WTC11 (cell line): Measurements from ENCODE around the gene STK38L. TPM values are rescaled to one million over a fixed set of nuclear protein-coding genes. Genes with fewer than 3 reads are reported as not detected.

ENCODE experiments used
- ATAC-seq: fragments of 200-7000 bp; cut with Tn5 transposase; 2 replicates; pipeline ENCODE4 v1.10.0; 2021; ENCODE audit warnings: mild to moderate bottlenecking, moderate library complexity
- CTCF ChIA-PET: fragments of 300-600 bp; sonication (Branson Sonifier 250); formaldehyde crosslinking; loops from one replicate; lab custom pipeline; 2021; ENCODE audit warnings: antibody characterized with exemption; lab: Charles Lee
- POLR2A ChIA-PET: fragments of 350-600 bp; sonication (Branson Sonifier 250); formaldehyde crosslinking; loops from one replicate; lab custom pipeline; 2021; ENCODE audit warnings: antibody characterized with exemption; lab: Charles Lee
- DNase-seq: peaks from one replicate; pipeline ENCODE4 v3.0.0; 2021; ENCODE audit warnings: low spot score
- H3K27ac Mint-ChIP-seq: 2 replicates; pipeline ENCODE4 v1.8.0; 2021; ENCODE audit warnings: mixed read lengths
- H3K27me3 Mint-ChIP-seq: 2 replicates; pipeline ENCODE4 v1.8.0; 2021; ENCODE audit warnings: low read depth, mild to moderate bottlenecking, moderate library complexity, mixed read lengths
- H3K36me3 Mint-ChIP-seq: 2 replicates; pipeline ENCODE4 v1.8.0; 2021; ENCODE audit warnings: mixed read lengths
- H3K4me1 Mint-ChIP-seq: 2 replicates; pipeline ENCODE4 v1.8.0; 2022; ENCODE audit warnings: mixed read lengths
- H3K4me3 Mint-ChIP-seq: 2 replicates; pipeline ENCODE4 v1.8.0; 2021; ENCODE audit warnings: mild to moderate bottlenecking, moderate library complexity, mixed read lengths
- H3K9me3 Mint-ChIP-seq: 2 replicates; pipeline ENCODE4 v1.8.0; 2021; ENCODE audit warnings: mixed read lengths
- ATF1 ChIP-seq: sonication (generic); formaldehyde crosslinking; IDR thresholded peaks from 2 replicates; pipeline ENCODE4 v1.8.1; 2023; ENCODE audit warnings: mild to moderate bottlenecking, moderate library complexity, missing genetic modification reagents
- EMX1 ChIP-seq: fragments of 250-450 bp; sonication (Bioruptor Pico); IDR thresholded peaks from 2 replicates; pipeline ENCODE4 v1.8.0; 2021; ENCODE audit warnings: mild to moderate bottlenecking
- ESRRA ChIP-seq: sonication (generic); formaldehyde crosslinking; IDR thresholded peaks from 2 replicates; pipeline ENCODE4 v1.8.1; 2022; ENCODE audit warnings: mild to moderate bottlenecking, missing genetic modification reagents, borderline replicate concordance
- ETV6 ChIP-seq: sonication (generic); formaldehyde crosslinking; IDR thresholded peaks from 2 replicates; pipeline ENCODE4 v1.8.1; 2022; ENCODE audit warnings: mild to moderate bottlenecking, missing genetic modification reagents
- GRHL2 ChIP-seq: fragments of 250-450 bp; sonication (Bioruptor Pico); IDR thresholded peaks from 2 replicates; pipeline ENCODE4 v1.8.0; 2022; ENCODE audit warnings: mild to moderate bottlenecking, moderate library complexity; ENCODE audit not compliant: insufficient replicate concordance, severe bottlenecking
- GTF2I ChIP-seq: fragments of 250-450 bp; sonication (Bioruptor Pico); conservative IDR thresholded peaks from 2 replicates; pipeline ENCODE4 v1.4.0; 2021; ENCODE audit warnings: mild to moderate bottlenecking
- JUN ChIP-seq: sonication (generic); formaldehyde crosslinking; IDR thresholded peaks from 2 replicates; pipeline ENCODE4 v1.8.0; 2023; ENCODE audit warnings: mild to moderate bottlenecking, missing genetic modification reagents
- KAT7 ChIP-seq: sonication (generic); formaldehyde crosslinking; IDR thresholded peaks from 2 replicates; pipeline ENCODE4 v1.8.1; 2023; ENCODE audit warnings: missing genetic modification reagents, mild to moderate bottlenecking, borderline replicate concordance
- NFATC4 ChIP-seq: fragments of 250-450 bp; sonication (Bioruptor Pico); IDR thresholded peaks from 2 replicates; pipeline ENCODE4 v1.9.0; 2021; ENCODE audit warnings: mild to moderate bottlenecking
- NR1H2 ChIP-seq: sonication (generic); formaldehyde crosslinking; IDR thresholded peaks from 2 replicates; pipeline ENCODE4 v1.9.0; 2021; ENCODE audit warnings: mild to moderate bottlenecking, moderate library complexity, missing genetic modification reagents
- NR3C1 ChIP-seq: sonication (generic); formaldehyde crosslinking; conservative IDR thresholded peaks from 2 replicates; pipeline ENCODE4 v1.8.1; 2023; ENCODE audit warnings: low read depth, mild to moderate bottlenecking, missing genetic modification reagents
- PRRX2 ChIP-seq: fragments of 250-450 bp; sonication (Bioruptor Pico); IDR thresholded peaks from 2 replicates; pipeline ENCODE4 v1.8.0; 2021; ENCODE audit warnings: mild to moderate bottlenecking
- SOX15 ChIP-seq: fragments of 250-450 bp; sonication (Bioruptor Pico); IDR thresholded peaks from 2 replicates; pipeline ENCODE4 v1.9.0; 2021; ENCODE audit warnings: mild to moderate bottlenecking
- SP1 ChIP-seq: sonication (generic); formaldehyde crosslinking; conservative IDR thresholded peaks from 2 replicates; pipeline ENCODE4 v1.8.1; 2022; ENCODE audit warnings: missing genetic modification reagents
- TCF7 ChIP-seq: sonication (generic); formaldehyde crosslinking; IDR thresholded peaks from 2 replicates; pipeline ENCODE4 v1.8.0; 2022; ENCODE audit warnings: mild to moderate bottlenecking, low read depth, missing genetic modification reagents, moderate library complexity
- TEAD1 ChIP-seq: sonication (generic); formaldehyde crosslinking; IDR thresholded peaks from 2 replicates; pipeline ENCODE4 v1.8.0; 2022; ENCODE audit warnings: mild to moderate bottlenecking, missing genetic modification reagents
- ZNF232 ChIP-seq: sonication (generic); formaldehyde crosslinking; IDR thresholded peaks from 2 replicates; pipeline ENCODE4 v1.8.0; 2022; ENCODE audit warnings: mild to moderate bottlenecking, missing genetic modification reagents
- ZNF396 ChIP-seq: fragments of 250-450 bp; sonication (Bioruptor Pico); IDR thresholded peaks from 2 replicates; pipeline ENCODE4 v1.8.0; 2021; ENCODE audit warnings: mild to moderate bottlenecking, moderate library complexity, borderline replicate concordance
- ZNF423 ChIP-seq: fragments of 250-450 bp; sonication (Bioruptor Pico); IDR thresholded peaks from 2 replicates; pipeline ENCODE4 v2.1.2; 2022; ENCODE audit warnings: mild to moderate bottlenecking, moderate library complexity
- total RNA-seq: library from RNA; stranded (reverse); gene quantifications from 3 replicates; pipeline ENCODE4 v1.2.3, GENCODE V29; 2021
- TF ChIP-seq, protein P1 (sequence below): sonication (generic); formaldehyde crosslinking; IDR thresholded peaks from 2 replicates; pipeline ENCODE4 v1.8.1; 2022; ENCODE audit warnings: missing genetic modification reagents, borderline replicate concordance
- TF ChIP-seq, protein P2 (sequence below): sonication (generic); formaldehyde crosslinking; IDR thresholded peaks from 2 replicates; pipeline ENCODE4 v1.8.0; 2022; ENCODE audit warnings: mild to moderate bottlenecking, missing genetic modification reagents
- TF ChIP-seq, protein P3 (sequence below): sonication (generic); formaldehyde crosslinking; IDR thresholded peaks from 2 replicates; pipeline ENCODE4 v1.8.1; 2023; ENCODE audit warnings: mild to moderate bottlenecking, missing genetic modification reagents, moderate library complexity
- TF ChIP-seq, protein P4 (sequence below): sonication (generic); formaldehyde crosslinking; conservative IDR thresholded peaks from 2 replicates; pipeline ENCODE4 v1.8.1; 2022; ENCODE audit warnings: mild to moderate bottlenecking, missing genetic modification reagents
- TF ChIP-seq, protein P5 (sequence below): fragments of 250-450 bp; sonication (Bioruptor Pico); IDR thresholded peaks from 2 replicates; pipeline ENCODE4 v1.9.0; 2021; ENCODE audit warnings: mild to moderate bottlenecking, borderline replicate concordance

STK38L gene
- total RNA-seq, 1 experiment from 2014 or later = 47.2 TPM

DNA sequence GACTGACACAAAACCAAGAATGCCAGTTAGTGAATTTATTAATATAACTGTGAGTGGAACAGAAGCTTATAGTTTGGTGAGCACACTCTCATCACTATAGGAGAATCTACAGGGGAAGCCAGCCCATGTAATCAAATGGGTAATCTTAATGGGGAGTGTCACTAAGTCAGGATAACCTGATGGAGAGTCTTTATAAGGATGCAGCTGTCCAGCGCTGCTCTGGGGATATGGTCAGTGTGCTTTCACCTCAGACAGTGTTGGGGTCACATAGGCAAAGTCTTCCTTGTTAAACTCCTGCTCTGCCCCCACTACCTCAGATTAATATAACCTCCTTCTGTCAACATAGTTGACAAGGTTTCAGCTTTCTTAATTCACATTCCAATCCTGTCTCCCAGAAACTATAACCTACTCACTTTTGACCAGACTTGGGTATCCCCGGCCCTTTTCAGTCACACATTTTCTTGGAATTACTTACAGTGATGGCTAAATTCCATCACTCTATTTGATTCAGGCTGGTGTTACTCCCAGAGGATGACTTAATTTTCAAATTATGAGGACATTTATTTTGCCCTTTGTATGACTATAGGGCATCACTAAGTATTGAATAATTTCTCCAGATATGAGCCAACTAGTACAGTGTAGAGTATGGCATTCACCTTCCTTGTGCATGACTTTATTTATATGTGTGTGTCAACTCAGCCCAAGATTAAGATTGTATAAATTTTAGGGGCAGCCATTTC, 13.2 kb downstream of the STK38L start:
- Mint-ChIP-seq H3K4me3 (no peak overlapping the region), H3K9me3 (peaks cover 6% of the 10 kb centered on the region), H3K27me3 (no peaks in the 10 kb centered on the region), H3K27ac (no peak overlapping the region), H3K36me3 (peaks cover 5% of the 10 kb centered on the region), H3K4me1 (peaks cover 18% of the 10 kb centered on the region)
- POLR2A ChIA-PET = no interaction called here
- DNase-seq (no peak), ATAC-seq (no peak)
- TF ChIP-seq ZNF423 (CRISPR knock-in tag) = no peak
- no peak for TF ChIP-seq GRHL2 (CRISPR knock-in tag)
- TF ChIP-seq ZNF232 (CRISPR knock-in tag) = no peak
- no peak for TF ChIP-seq ESRRA (CRISPR knock-in tag)
- TF ChIP-seq ETV6 (CRISPR knock-in tag) = no peak
- CTCF ChIA-PET = no interaction called here

DNA sequence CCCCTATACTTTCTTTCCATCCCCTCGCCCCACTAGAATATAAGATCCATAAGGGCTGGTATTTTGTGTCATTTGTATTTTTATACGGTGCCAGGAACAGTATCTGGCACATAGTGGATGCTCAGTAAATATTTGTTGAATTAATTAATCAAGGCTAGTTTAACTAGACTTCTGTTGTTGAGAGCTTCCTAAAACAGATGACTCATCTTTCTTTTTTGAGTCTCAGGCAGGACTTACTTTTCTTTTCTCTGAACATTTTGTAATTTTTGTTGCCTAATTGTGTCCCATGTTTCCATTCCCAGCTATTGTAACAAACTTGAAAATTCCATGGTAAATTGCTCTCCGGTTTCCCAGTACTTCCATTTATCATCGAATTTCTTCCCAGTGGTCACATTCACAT, 16.7 kb downstream of the STK38L start:
- no peak for DNase-seq
- ATAC-seq = no peak
- Mint-ChIP-seq H3K4me1 (peaks cover 18% of the 10 kb centered on the region), H3K27me3 (no peaks in the 10 kb centered on the region), H3K36me3 (no peaks in the 10 kb centered on the region), H3K27ac (no peak overlapping the region), H3K9me3 (no peaks in the 10 kb centered on the region), H3K4me3 (no peak overlapping the region)
- POLR2A ChIA-PET = no interaction called here
- TF ChIP-seq EMX1 (CRISPR knock-in tag) (no peak), PRRX2 (CRISPR knock-in tag) (no peak), TEAD1 (no peak), ZNF396 (CRISPR knock-in tag) (no peak), ATF1 (CRISPR knock-in tag) (no peak), SOX15 (CRISPR knock-in tag) (no peak), GRHL2 (CRISPR knock-in tag) (no peak), JUN (CRISPR knock-in tag) (no peak), NFATC4 (CRISPR knock-in tag) (no peak), TCF7 (no peak)
- TF ChIP-seq, protein P1, sequence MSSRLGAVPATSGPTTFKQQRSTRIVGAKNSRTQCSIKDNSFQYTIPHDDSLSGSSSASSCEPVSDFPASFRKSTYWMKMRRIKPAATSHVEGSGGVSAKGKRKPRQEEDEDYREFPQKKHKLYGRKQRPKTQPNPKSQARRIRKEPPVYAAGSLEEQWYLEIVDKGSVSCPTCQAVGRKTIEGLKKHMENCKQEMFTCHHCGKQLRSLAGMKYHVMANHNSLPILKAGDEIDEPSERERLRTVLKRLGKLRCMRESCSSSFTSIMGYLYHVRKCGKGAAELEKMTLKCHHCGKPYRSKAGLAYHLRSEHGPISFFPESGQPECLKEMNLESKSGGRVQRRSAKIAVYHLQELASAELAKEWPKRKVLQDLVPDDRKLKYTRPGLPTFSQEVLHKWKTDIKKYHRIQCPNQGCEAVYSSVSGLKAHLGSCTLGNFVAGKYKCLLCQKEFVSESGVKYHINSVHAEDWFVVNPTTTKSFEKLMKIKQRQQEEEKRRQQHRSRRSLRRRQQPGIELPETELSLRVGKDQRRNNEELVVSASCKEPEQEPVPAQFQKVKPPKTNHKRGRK (CRISPR knock-in tag) = no peak
- TF ChIP-seq, protein P2, sequence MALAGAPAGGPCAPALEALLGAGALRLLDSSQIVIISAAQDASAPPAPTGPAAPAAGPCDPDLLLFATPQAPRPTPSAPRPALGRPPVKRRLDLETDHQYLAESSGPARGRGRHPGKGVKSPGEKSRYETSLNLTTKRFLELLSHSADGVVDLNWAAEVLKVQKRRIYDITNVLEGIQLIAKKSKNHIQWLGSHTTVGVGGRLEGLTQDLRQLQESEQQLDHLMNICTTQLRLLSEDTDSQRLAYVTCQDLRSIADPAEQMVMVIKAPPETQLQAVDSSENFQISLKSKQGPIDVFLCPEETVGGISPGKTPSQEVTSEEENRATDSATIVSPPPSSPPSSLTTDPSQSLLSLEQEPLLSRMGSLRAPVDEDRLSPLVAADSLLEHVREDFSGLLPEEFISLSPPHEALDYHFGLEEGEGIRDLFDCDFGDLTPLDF (CRISPR knock-in tag) = no peak
- TF ChIP-seq, protein P3, sequence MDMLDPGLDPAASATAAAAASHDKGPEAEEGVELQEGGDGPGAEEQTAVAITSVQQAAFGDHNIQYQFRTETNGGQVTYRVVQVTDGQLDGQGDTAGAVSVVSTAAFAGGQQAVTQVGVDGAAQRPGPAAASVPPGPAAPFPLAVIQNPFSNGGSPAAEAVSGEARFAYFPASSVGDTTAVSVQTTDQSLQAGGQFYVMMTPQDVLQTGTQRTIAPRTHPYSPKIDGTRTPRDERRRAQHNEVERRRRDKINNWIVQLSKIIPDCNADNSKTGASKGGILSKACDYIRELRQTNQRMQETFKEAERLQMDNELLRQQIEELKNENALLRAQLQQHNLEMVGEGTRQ = no peak
- TF ChIP-seq, protein P4, sequence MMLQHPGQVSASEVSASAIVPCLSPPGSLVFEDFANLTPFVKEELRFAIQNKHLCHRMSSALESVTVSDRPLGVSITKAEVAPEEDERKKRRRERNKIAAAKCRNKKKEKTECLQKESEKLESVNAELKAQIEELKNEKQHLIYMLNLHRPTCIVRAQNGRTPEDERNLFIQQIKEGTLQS (CRISPR knock-in tag) = no peak
- CTCF ChIA-PET = interaction anchor here (0.9 kb wide), 1 partner anchor 12 kb away, joined by 3 read pairs; no protein-coding TSS in a partner anchor

DNA sequence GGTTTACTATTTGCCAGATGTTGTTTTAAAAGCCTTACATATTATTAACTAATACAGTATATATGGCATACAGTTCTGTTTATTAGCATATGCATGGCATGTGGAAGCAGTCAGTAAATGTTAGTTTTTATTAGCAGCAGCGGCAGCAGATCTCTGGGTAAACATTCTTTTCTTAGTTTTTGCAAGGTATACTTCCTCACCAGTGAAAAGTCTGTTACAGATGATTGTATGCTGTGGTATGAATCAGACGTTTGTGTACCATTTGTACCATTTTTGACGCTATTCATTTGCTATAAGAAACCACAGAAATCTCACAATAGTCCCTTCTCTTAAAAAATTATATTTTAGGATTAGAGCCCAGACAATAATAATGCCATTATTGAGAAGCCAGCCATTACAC, 17.8 kb downstream of the STK38L start:
- Mint-ChIP-seq H3K9me3 (no peaks in the 10 kb centered on the region; the same call in 1 of the 2 replicates), H3K36me3 (peaks cover 6% of the 10 kb centered on the region), H3K27me3 (no peaks in the 10 kb centered on the region), H3K27ac (no peak overlapping the region), H3K4me1 (peaks cover 18% of the 10 kb centered on the region), H3K4me3 (no peak overlapping the region)
- ChIA-PET CTCF (no interaction called here), POLR2A (no interaction called here)
- DNase-seq = no peak
- ATAC-seq = no peak
- TF ChIP-seq NR3C1 (no peak), NR1H2 (CRISPR knock-in tag) (no peak), GTF2I (CRISPR knock-in tag) (no peak), SP1 (no peak), KAT7 (CRISPR knock-in tag) (no peak), ZNF232 (CRISPR knock-in tag) (no peak), ETV6 (CRISPR knock-in tag) (no peak)
- TF ChIP-seq, protein P5, sequence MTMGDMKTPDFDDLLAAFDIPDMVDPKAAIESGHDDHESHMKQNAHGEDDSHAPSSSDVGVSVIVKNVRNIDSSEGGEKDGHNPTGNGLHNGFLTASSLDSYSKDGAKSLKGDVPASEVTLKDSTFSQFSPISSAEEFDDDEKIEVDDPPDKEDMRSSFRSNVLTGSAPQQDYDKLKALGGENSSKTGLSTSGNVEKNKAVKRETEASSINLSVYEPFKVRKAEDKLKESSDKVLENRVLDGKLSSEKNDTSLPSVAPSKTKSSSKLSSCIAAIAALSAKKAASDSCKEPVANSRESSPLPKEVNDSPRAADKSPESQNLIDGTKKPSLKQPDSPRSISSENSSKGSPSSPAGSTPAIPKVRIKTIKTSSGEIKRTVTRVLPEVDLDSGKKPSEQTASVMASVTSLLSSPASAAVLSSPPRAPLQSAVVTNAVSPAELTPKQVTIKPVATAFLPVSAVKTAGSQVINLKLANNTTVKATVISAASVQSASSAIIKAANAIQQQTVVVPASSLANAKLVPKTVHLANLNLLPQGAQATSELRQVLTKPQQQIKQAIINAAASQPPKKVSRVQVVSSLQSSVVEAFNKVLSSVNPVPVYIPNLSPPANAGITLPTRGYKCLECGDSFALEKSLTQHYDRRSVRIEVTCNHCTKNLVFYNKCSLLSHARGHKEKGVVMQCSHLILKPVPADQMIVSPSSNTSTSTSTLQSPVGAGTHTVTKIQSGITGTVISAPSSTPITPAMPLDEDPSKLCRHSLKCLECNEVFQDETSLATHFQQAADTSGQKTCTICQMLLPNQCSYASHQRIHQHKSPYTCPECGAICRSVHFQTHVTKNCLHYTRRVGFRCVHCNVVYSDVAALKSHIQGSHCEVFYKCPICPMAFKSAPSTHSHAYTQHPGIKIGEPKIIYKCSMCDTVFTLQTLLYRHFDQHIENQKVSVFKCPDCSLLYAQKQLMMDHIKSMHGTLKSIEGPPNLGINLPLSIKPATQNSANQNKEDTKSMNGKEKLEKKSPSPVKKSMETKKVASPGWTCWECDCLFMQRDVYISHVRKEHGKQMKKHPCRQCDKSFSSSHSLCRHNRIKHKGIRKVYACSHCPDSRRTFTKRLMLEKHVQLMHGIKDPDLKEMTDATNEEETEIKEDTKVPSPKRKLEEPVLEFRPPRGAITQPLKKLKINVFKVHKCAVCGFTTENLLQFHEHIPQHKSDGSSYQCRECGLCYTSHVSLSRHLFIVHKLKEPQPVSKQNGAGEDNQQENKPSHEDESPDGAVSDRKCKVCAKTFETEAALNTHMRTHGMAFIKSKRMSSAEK (CRISPR knock-in tag) = no peak
